Naive thymus-derived CD8-positive, alpha-beta T cell (primary cell): ENCODE results near the gene ACACB. TPM values are rescaled to one million over a fixed set of nuclear protein-coding genes. Genes with fewer than 3 reads are reported as not detected.

Source experiments
- ATAC-seq, 2 donors: fragments of 150-1000 bp; cut with Tn5 transposase in 1 of 2; sonication (Bioruptor Pico), chemical (Tn5 transposase) in 1 of 2; 1 replicate in 1 of 2; 2 replicates in 1 of 2; pipeline ENCODE4 v1.10.0; 2021; ENCODE audit warnings: mild to moderate bottlenecking in 2 of 2, moderate library complexity in 2 of 2
- POLR2A ChIA-PET: fragments of 350-600 bp; sonication (Branson Sonifier 250); formaldehyde crosslinking; loops from one replicate; lab custom pipeline; 2021; ENCODE audit warnings: antibody characterized with exemption; lab: Charles Lee
- DNase-seq, 10 donors: peaks; one replicate each; pipeline versions ENCODE4 v3.0.0 to v3.0.0-alpha.2; 2020 to 2022
- H3K27ac Mint-ChIP-seq, 10 donors: one replicate each; pipeline ENCODE4 v1.8.0; 2020 to 2022; ENCODE audit warnings: mild to moderate bottlenecking in 10 of 10, mixed read lengths in 10 of 10, moderate library complexity in 4 of 10, inconsistent platforms in 1 of 10
- H3K27me3 Mint-ChIP-seq, 5 donors: one replicate each; pipeline ENCODE4 v1.8.0; 2021 to 2022; ENCODE audit warnings: mixed read lengths in 5 of 5
- H3K36me3 Mint-ChIP-seq, 3 donors: one replicate each; pipeline ENCODE4 v1.8.0; 2020 to 2022; ENCODE audit warnings: mixed read lengths in 3 of 3, mild to moderate bottlenecking in 2 of 3, inconsistent platforms in 1 of 3
- H3K4me1 Mint-ChIP-seq, 4 donors: one replicate each; pipeline ENCODE4 v1.8.0; 2021 to 2022; ENCODE audit warnings: mixed read lengths in 4 of 4
- H3K4me3 Mint-ChIP-seq, 10 donors: one replicate each; pipeline ENCODE4 v1.8.0; 2020 to 2022; ENCODE audit warnings: mild to moderate bottlenecking in 10 of 10, mixed read lengths in 10 of 10, moderate library complexity in 6 of 10, inconsistent platforms in 1 of 10
- H3K9me3 Mint-ChIP-seq, 9 donors: one replicate each; pipeline ENCODE4 v1.8.0; 2020 to 2022; ENCODE audit warnings: mixed read lengths in 9 of 9, mild to moderate bottlenecking in 3 of 9, inconsistent platforms in 1 of 9, moderate library complexity in 1 of 9
- polyA plus RNA-seq, 3 donors: library from polyadenylated mRNA; unstranded; fragments of 300-500 nt; fragmentation: Illumina TruSeq; gene quantifications; one replicate each; pipeline ENCODE4 v1.2.3, GENCODE V29; 2021
- total RNA-seq, 8 experiments: library from RNA in 2 of 8; stranded (reverse) in 2 of 8; gene quantifications; one replicate each; pipeline ENCODE4 v1.2.3 and lab custom pipeline; 2021 to 2026

The ACACB gene
- total and polyA plus RNA-seq, 5 experiments from 2014 or later: 1.1 to 43.3 (median 3.9) TPM

DNA sequence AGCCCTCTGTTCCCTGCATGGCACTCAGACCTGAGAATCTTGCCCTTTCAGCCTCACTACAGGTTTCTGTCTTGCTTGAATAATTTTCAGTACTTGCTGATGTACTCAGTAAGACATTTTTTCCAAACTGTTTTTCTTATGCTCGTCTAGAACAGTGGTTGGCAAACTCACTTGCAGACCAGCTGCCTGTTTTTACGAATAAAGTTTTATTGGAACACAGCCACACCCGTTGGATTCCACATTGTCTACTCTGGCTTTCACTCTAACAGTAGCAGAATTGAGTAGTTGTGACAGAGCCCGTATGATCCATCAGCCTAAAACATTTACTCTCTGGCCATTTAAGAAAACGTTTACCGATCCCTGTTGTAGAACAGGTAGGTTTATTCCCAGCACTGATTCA lies 119.9 kb downstream of the ACACB start:
- Mint-ChIP-seq H3K9me3 (no peaks in the 10 kb centered on the region), H3K27ac (no peak overlapping the region), H3K4me3 (no peak overlapping the region), H3K36me3 (peaks cover 7 to 63% (median 23%) of the 10 kb centered on the region in 3 donors), H3K4me1 (no peaks in the 10 kb centered on the region), H3K27me3 (no peaks in the 10 kb centered on the region)
- DNase-seq: no peak
- POLR2A ChIA-PET: no interaction called here
- ATAC-seq: no peak

DNA sequence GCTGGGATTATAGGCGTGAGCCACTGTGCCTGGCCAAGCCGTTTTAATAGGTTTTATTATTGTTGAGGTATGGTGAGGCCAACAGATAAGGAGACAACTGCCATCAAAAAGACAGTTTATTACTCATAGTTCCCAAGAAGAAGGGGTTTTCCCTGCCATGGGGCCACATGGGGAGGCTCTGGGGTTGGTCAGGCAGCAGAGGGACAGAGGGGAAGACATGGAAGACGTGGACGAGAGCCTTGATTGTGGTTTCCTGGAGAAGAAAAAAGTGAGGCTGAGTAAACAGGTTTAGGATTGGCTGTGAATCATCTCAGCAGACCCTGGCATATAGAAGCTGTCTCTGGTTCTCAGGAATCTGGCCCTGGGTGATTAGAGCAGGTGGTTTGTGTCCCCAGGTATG lies 122.8 kb downstream of the ACACB start:
- Mint-ChIP-seq H3K27me3 (no peaks in the 10 kb centered on the region), H3K4me3 (no peak overlapping the region), H3K9me3 (no peaks in the 10 kb centered on the region), H3K27ac (peak overlapping the region in 1 of 10 donors; percentile 7), H3K4me1 (no peaks in the 10 kb centered on the region), H3K36me3 (peaks cover 10 to 73% (median 32%) of the 10 kb centered on the region in 3 donors)
- DNase-seq (no peak), ATAC-seq (no peak)
- POLR2A ChIA-PET: no interaction called here

GRCh38 chr12:109239691-109240090 lies 123.3 kb downstream of the ACACB start:
- H3K4me1 Mint-ChIP-seq: no peaks in the 10 kb centered on the region
- POLR2A ChIA-PET: no interaction called here
- H3K9me3 Mint-ChIP-seq: no peaks in the 10 kb centered on the region
- DNase-seq (no peak), ATAC-seq (no peak)
- H3K27me3 Mint-ChIP-seq: no peaks in the 10 kb centered on the region
- no peak overlapping the region for H3K4me3 Mint-ChIP-seq
- H3K36me3 Mint-ChIP-seq: peaks cover 10 to 73% (median 34%) of the 10 kb centered on the region in 3 donors
- no peak overlapping the region for H3K27ac Mint-ChIP-seq

- Mint-ChIP-seq H3K27me3 (no peaks in the 10 kb centered on the region), H3K27ac (no peak overlapping the region), H3K9me3 (no peaks in the 10 kb centered on the region), H3K4me3 (no peak overlapping the region), H3K36me3 (peaks cover 10 to 74% (median 28%) of the 10 kb centered on the region in 3 donors), H3K4me1 (no peaks in the 10 kb centered on the region)
- DNase-seq: no peak
- POLR2A ChIA-PET: no interaction called here
- no peak for ATAC-seq
These were observed 124.0 kb downstream of the ACACB start for GRCh38 chr12:109240365-109240764.

GRCh38 chr12:109241936-109242335 lies 125.5 kb downstream of the ACACB start:
- DNase-seq (no peak), ATAC-seq (no peak)
- no peak overlapping the region for H3K4me3 Mint-ChIP-seq
- POLR2A ChIA-PET: no interaction called here
- no peaks in the 10 kb centered on the region for H3K9me3 Mint-ChIP-seq
- no peak overlapping the region for H3K27ac Mint-ChIP-seq
- H3K36me3 Mint-ChIP-seq: peaks cover 10 to 77% (median 32%) of the 10 kb centered on the region in 3 donors
- no peaks in the 10 kb centered on the region for H3K27me3 Mint-ChIP-seq
- H3K4me1 Mint-ChIP-seq: no peaks in the 10 kb centered on the region

DNA sequence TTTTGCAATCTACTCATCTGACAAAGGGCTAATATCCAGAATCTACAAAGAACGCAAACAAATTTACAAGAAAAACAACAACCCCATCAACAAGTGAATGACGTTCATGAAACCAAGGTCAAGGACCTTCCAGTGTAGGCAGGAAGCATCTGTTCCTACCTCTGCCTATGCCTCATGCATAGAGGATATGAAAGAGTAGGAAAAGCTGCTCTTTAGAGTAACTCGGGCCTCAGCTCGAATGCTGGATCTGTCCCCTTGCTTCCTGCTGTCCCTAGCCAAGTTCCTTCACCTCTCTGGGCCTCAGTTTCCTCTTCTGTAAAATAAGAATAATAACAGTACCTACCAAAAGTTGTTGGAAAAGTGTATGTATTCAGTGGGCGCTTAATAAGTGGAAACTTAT lies 127.7 kb downstream of the ACACB start:
- Mint-ChIP-seq H3K9me3 (no peaks in the 10 kb centered on the region), H3K27ac (no peak overlapping the region), H3K36me3 (peaks cover 10 to 74% (median 31%) of the 10 kb centered on the region in 3 donors), H3K27me3 (no peaks in the 10 kb centered on the region), H3K4me1 (no peaks in the 10 kb centered on the region), H3K4me3 (no peak overlapping the region)
- ATAC-seq (no peak), DNase-seq (no peak)
- POLR2A ChIA-PET: no interaction called here

GRCh38 chr12:109246221-109246620 lies 129.8 kb downstream of the ACACB start:
- POLR2A ChIA-PET: no interaction called here
- H3K36me3 Mint-ChIP-seq: peaks cover 8 to 63% (median 33%) of the 10 kb centered on the region in 3 donors
- ATAC-seq (no peak), DNase-seq (no peak)
- no peaks in the 10 kb centered on the region for H3K27me3 Mint-ChIP-seq
- H3K4me1 Mint-ChIP-seq: peaks cover 0 to 5% (median 0%) of the 10 kb centered on the region in 4 donors
- no peak overlapping the region for H3K4me3 Mint-ChIP-seq
- H3K9me3 Mint-ChIP-seq: no peaks in the 10 kb centered on the region
- no peak overlapping the region for H3K27ac Mint-ChIP-seq

- DNase-seq: no peak
- no peaks in the 10 kb centered on the region for H3K27me3 Mint-ChIP-seq
- ATAC-seq: no peak
- no peak overlapping the region for H3K4me3 Mint-ChIP-seq
- POLR2A ChIA-PET: no interaction called here
- H3K27ac Mint-ChIP-seq: no peak overlapping the region
- peaks cover 0 to 5% (median 0%) of the 10 kb centered on the region in 4 donors for H3K4me1 Mint-ChIP-seq
- peaks cover 15 to 58% (median 38%) of the 10 kb centered on the region in 3 donors for H3K36me3 Mint-ChIP-seq
- H3K9me3 Mint-ChIP-seq: peaks cover 0 to 9% (median under 1%) of the 10 kb centered on the region in 9 donors
These were observed 131.7 kb downstream of the ACACB start for GRCh38 chr12:109247831-109248654.

DNA sequence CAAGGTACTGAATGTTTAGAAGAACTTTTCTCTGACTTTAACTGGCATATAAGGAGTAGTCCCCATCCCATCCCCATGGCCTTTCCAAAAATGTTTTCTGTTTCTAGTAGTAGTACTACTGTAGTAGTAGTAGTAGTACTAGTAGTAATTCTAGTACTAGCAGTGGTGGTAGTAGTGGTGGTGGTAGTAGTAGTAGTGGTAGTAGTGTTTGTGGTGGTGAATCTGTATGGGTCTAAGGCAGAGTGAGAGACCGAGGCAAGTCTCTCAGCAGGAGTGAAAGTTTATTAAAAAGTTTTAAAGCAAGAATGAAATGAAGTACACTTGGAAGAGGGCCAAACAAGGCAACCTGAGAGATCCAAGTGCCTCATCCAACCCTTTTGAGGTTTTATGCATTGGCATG lies 134.1 kb downstream of the ACACB start:
- POLR2A ChIA-PET: no interaction called here
- Mint-ChIP-seq H3K36me3 (peaks cover 34 to 61% (median 60%) of the 10 kb centered on the region in 3 donors), H3K27me3 (no peaks in the 10 kb centered on the region), H3K4me3 (no peak overlapping the region), H3K4me1 (peaks cover 0 to 5% (median 0%) of the 10 kb centered on the region in 4 donors), H3K27ac (peak overlapping the region in 2 of 10 donors; percentile 1 to 3), H3K9me3 (peaks cover 0 to 31% (median 12%) of the 10 kb centered on the region in 9 donors)
- no peak for ATAC-seq
- DNase-seq: no peak

GRCh38 chr12:109252799-109253198 lies 136.4 kb downstream of the ACACB start:
- ATAC-seq (no peak), DNase-seq (no peak)
- no peaks in the 10 kb centered on the region for H3K27me3 Mint-ChIP-seq
- peaks cover 0 to 31% (median 12%) of the 10 kb centered on the region in 9 donors for H3K9me3 Mint-ChIP-seq
- peaks cover 0 to 5% (median 0%) of the 10 kb centered on the region in 4 donors for H3K4me1 Mint-ChIP-seq
- H3K36me3 Mint-ChIP-seq: peaks cover 39 to 63% (median 47%) of the 10 kb centered on the region in 3 donors
- no peak overlapping the region for H3K27ac Mint-ChIP-seq
- H3K4me3 Mint-ChIP-seq: no peak overlapping the region
- POLR2A ChIA-PET: no interaction called here

GRCh38 chr12:109253913-109254544 lies 137.6 kb downstream of the ACACB start:
- H3K4me3 Mint-ChIP-seq: no peak overlapping the region
- ATAC-seq (no peak), DNase-seq (no peak)
- H3K36me3 Mint-ChIP-seq: peaks cover 39 to 65% (median 47%) of the 10 kb centered on the region in 3 donors
- POLR2A ChIA-PET: no interaction called here
- H3K27ac Mint-ChIP-seq: no peak overlapping the region
- H3K4me1 Mint-ChIP-seq: peaks cover 0 to 5% (median 0%) of the 10 kb centered on the region in 4 donors
- H3K9me3 Mint-ChIP-seq: peaks cover 0 to 31% (median 12%) of the 10 kb centered on the region in 9 donors
- H3K27me3 Mint-ChIP-seq: no peaks in the 10 kb centered on the region

DNA sequence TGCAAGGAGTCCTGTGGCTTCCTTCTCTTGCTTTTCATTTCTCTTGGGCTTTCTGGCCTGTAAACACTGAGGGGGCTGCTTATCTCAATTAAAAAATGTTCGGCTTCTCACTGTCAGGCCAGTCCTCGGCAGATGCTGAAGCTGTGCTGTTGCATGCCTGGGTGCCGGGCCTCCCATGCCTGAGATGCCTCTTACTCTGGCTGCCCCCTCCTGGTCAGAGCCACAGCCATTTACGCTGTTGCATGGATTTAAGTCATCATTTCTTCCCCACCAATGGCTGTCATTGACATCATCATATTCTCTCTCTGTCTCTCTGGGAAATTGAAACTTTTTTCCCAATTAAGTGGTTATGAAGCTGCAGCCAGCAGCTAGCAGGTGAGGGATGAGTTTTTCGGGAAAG lies 139.0 kb downstream of the ACACB start:
- DNase-seq (no peak), ATAC-seq (no peak)
- H3K36me3 Mint-ChIP-seq: peaks cover 37 to 66% (median 59%) of the 10 kb centered on the region in 3 donors
- peaks cover 0 to 31% (median 12%) of the 10 kb centered on the region in 9 donors for H3K9me3 Mint-ChIP-seq
- H3K27ac Mint-ChIP-seq: peak overlapping the region in 1 of 10 donors; percentile 13
- POLR2A ChIA-PET: no interaction called here
- no peaks in the 10 kb centered on the region for H3K27me3 Mint-ChIP-seq
- no peak overlapping the region for H3K4me3 Mint-ChIP-seq
- peaks cover 0 to 2% (median 0%) of the 10 kb centered on the region in 4 donors for H3K4me1 Mint-ChIP-seq

- H3K36me3 Mint-ChIP-seq: peaks cover 34 to 68% (median 63%) of the 10 kb centered on the region in 3 donors
- DNase-seq (no peak), ATAC-seq (no peak)
- H3K27ac Mint-ChIP-seq: no peak overlapping the region
- POLR2A ChIA-PET: no interaction called here
- no peaks in the 10 kb centered on the region for H3K27me3 Mint-ChIP-seq
- H3K4me3 Mint-ChIP-seq: no peak overlapping the region
- no peaks in the 10 kb centered on the region for H3K4me1 Mint-ChIP-seq
- peaks cover 0 to 31% (median 12%) of the 10 kb centered on the region in 9 donors for H3K9me3 Mint-ChIP-seq
These were observed 139.6 kb downstream of the ACACB start for GRCh38 chr12:109256011-109256410.
